ENCODE measurements around the gene ZER1. TPM values are rescaled to one million over a fixed set of nuclear protein-coding genes. Genes with fewer than 3 reads are reported as not detected.
A peak's percentile ranks its signal among the peaks of the same experiment; 100 is the strongest.
"Not testable (repeated sequence)": the region's sequence is repeated elsewhere in the genome, so short reads cannot be mapped to it uniquely, and the experiment has no call there.

The ZER1 gene
- 36.4 and 37.6 TPM in 2 replicates for total RNA-seq

GRCh38 chr9:128771745-128772519, at the start of gene ZER1:
Gene ZER1 (minus strand): TSS chr9:128771927. CDS start chr9:128755565, 16,362 bp downstream.
- DNase-seq (ENCODE audit: extremely low read depth, low read depth, low spot score): no peak

GRCh38 chr9:128820665-128821583, 49.2 kb upstream of the ZER1 start:
- no peak for DNase-seq (ENCODE audit: extremely low read depth, low read depth, low spot score)

- no peak for DNase-seq (ENCODE audit: extremely low read depth, low read depth, low spot score)
These were observed 48.3 kb upstream of the ZER1 start for GRCh38 chr9:128819716-128820664.

GRCh38 chr9:128818839-128819715, 47.4 kb upstream of the ZER1 start:
- DNase-seq (ENCODE audit: extremely low read depth, low read depth, low spot score): no peak

- peak; percentile 81 for DNase-seq (ENCODE audit: extremely low read depth, low read depth, low spot score)
These were observed 46.5 kb upstream of the ZER1 start, which contains the start of gene ENDOG for GRCh38 chr9:128818099-128818838. Gene ENDOG (plus strand): TSS chr9:128818500. CDS start chr9:128818685, 185 bp downstream.

- no peak for DNase-seq (ENCODE audit: extremely low read depth, low read depth, low spot score)
These were observed 39.1 kb upstream of the ZER1 start for GRCh38 chr9:128810873-128811272.

- no peak for DNase-seq (ENCODE audit: extremely low read depth, low read depth, low spot score)
These were observed 38.1 kb upstream of the ZER1 start for GRCh38 chr9:128809831-128810230.

GRCh38 chr9:128809036-128809599, 37.4 kb upstream of the ZER1 start:
- no peak for DNase-seq (ENCODE audit: extremely low read depth, low read depth, low spot score)

GRCh38 chr9:128808543-128808942, 36.8 kb upstream of the ZER1 start:
- DNase-seq (ENCODE audit: extremely low read depth, low read depth, low spot score): no peak

GRCh38 chr9:128807827-128808226, 36.1 kb upstream of the ZER1 start:
- no peak for DNase-seq (ENCODE audit: extremely low read depth, low read depth, low spot score)

GRCh38 chr9:128805661-128806060, 33.9 kb upstream of the ZER1 start:
- no peak for DNase-seq (ENCODE audit: extremely low read depth, low read depth, low spot score)

GRCh38 chr9:128802482-128802881, 30.8 kb upstream of the ZER1 start:
- no peak for DNase-seq (ENCODE audit: extremely low read depth, low read depth, low spot score)

GRCh38 chr9:128800061-128800460, 28.3 kb upstream of the ZER1 start:
- no peak for DNase-seq (ENCODE audit: extremely low read depth, low read depth, low spot score)

GRCh38 chr9:128798896-128799295, 27.2 kb upstream of the ZER1 start:
- no peak for DNase-seq (ENCODE audit: extremely low read depth, low read depth, low spot score)

- DNase-seq (ENCODE audit: extremely low read depth, low read depth, low spot score): not testable (repeated sequence)
These were observed 23.2 kb upstream of the ZER1 start for GRCh38 chr9:128794961-128795360.

- DNase-seq (ENCODE audit: extremely low read depth, low read depth, low spot score): no peak
These were observed 21.4 kb upstream of the ZER1 start for GRCh38 chr9:128792978-128793686.

- DNase-seq (ENCODE audit: extremely low read depth, low read depth, low spot score): no peak
These were observed 20.4 kb upstream of the ZER1 start for GRCh38 chr9:128792134-128792533.

- no peak for DNase-seq (ENCODE audit: extremely low read depth, low read depth, low spot score)
These were observed 18.8 kb upstream of the ZER1 start for GRCh38 chr9:128790536-128790935.

Data from glomerular endothelial cell (primary cell).